GM12878 (cell line): ENCODE data around the gene FANCM. TPM values are rescaled to one million over a fixed set of nuclear protein-coding genes. Genes with fewer than 3 reads are reported as not detected.

Source experiments
- ATAC-seq: fragments of 200-7000 bp; cut with Tn5 transposase; 3 replicates; pipeline ENCODE4 v1.9.1; 2020; ENCODE audit warnings: mild to moderate bottlenecking, moderate library complexity
- BruUV-seq: library from RNA; stranded (reverse); fragments of 400-500 nt; replicated peaks from 2 replicates; lab custom pipeline; 2021; lab: Mats Ljungman, UMichigan
- CTCF ChIA-PET: fragments of 300-600 bp; sonication (Branson Sonifier 250); formaldehyde crosslinking; extraction: SDS; loops from one replicate; lab custom pipeline; 2021; ENCODE audit warnings: inconsistent platforms; lab: Yijun Ruan, JAX
- POLR2A ChIA-PET: fragments of 350-600 bp; formaldehyde crosslinking; extraction: SDS; loops from one replicate; lab custom pipeline; 2021; ENCODE audit warnings: inconsistent platforms; lab: Charles Lee
- RAD21 ChIA-PET: fragments of 300-600 bp; sonication (Branson Sonifier 250); formaldehyde crosslinking; loops from one replicate; lab custom pipeline; 2023; ENCODE audit warnings: antibody characterized with exemption; ENCODE audit not compliant: unreplicated experiment; lab: Charles Lee
- SMC1A ChIA-PET: fragments of 300-600 bp; sonication (Branson Sonifier 250); formaldehyde crosslinking; loops from one replicate; lab custom pipeline; 2023; ENCODE audit not compliant: unreplicated experiment, uncharacterized antibody; lab: Charles Lee
- DNase-seq: peaks from one replicate; pipeline ENCODE4 v3.0.0-alpha.2; 2011; ENCODE audit warnings: low read depth, low spot score
- FAIRE-seq: peaks from 3 replicates; lab custom pipeline; 2011; peaks lifted over from hg19 to GRCh38; lab: Jason Lieb, UNC
- H2AFZ ChIP-seq: 2 replicates; pipeline ENCODE4 v1.6.0; 2011; ENCODE audit warnings: low read depth, low read length, control low read depth; ENCODE audit not compliant: control insufficient read depth
- H3K27ac ChIP-seq: 2 replicates; pipeline ENCODE4 v1.5.1; 2011; ENCODE audit warnings: control low read depth; ENCODE audit not compliant: control insufficient read depth, insufficient read depth
- H3K27me3 ChIP-seq, 2 experiments: replicated peaks in 1 of 2; 2 replicates each; pipeline versions ENCODE4 v1.6.0 to v1.6.1; 2011; ENCODE audit warnings: low read length in 1 of 2; ENCODE audit not compliant: control insufficient read depth in 2 of 2, insufficient read depth in 2 of 2
- H3K36me3 ChIP-seq, 2 experiments: 2 replicates each; pipeline ENCODE4 v1.5.1; 2011; ENCODE audit warnings: low read length in 1 of 2; ENCODE audit not compliant: control insufficient read depth in 2 of 2, insufficient read depth in 2 of 2
- H3K4me1 ChIP-seq: 2 replicates; pipeline ENCODE4 v1.6.1; 2011; ENCODE audit warnings: mild to moderate bottlenecking, low read length, moderate library complexity, mixed read lengths; ENCODE audit not compliant: control insufficient read depth, insufficient read depth
- H3K4me2 ChIP-seq: 2 replicates; pipeline ENCODE4 v1.6.0; 2011; ENCODE audit warnings: control low read depth; ENCODE audit not compliant: control insufficient read depth, insufficient read depth
- H3K4me3 ChIP-seq: fragments of 200-600 bp; sonication (generic); 2 replicates; pipeline ENCODE4 v1.5.1; 2016
- H3K79me2 ChIP-seq: 2 replicates; pipeline ENCODE4 v1.6.0; 2011; ENCODE audit warnings: low read length; ENCODE audit not compliant: control insufficient read depth, insufficient read depth
- H3K9ac ChIP-seq: 2 replicates; pipeline ENCODE4 v1.8.0; 2011; ENCODE audit warnings: low read length, control low read depth, mixed read lengths; ENCODE audit not compliant: control insufficient read depth, insufficient read depth
- H3K9me3 ChIP-seq: replicated peaks from 3 replicates; pipeline ENCODE4 v1.5.1; 2011; ENCODE audit warnings: mild to moderate bottlenecking, low read length; ENCODE audit not compliant: control insufficient read depth, insufficient read depth
- H4K20me1 ChIP-seq: 2 replicates; pipeline ENCODE4 v1.6.0; 2011; ENCODE audit not compliant: control insufficient read depth, insufficient read depth
- ASH2L ChIP-seq: fragments of 300-600, 200-600 bp; sonication (generic); IDR thresholded peaks from 2 replicates; pipeline ENCODE4 v1.6.1; 2017; ENCODE audit warnings: low read depth, mild to moderate bottlenecking, borderline replicate concordance
- CHD1 ChIP-seq: IDR thresholded peaks from 2 replicates; pipeline ENCODE4 v1.6.1; 2012; ENCODE audit warnings: low read depth, low read length, improper control_type of control experiment
- CREB1 ChIP-seq: IDR thresholded peaks from 2 replicates; pipeline ENCODE4 v1.6.1; 2012; ENCODE audit warnings: low read depth, mild to moderate bottlenecking, inconsistent platforms
- DPF2 ChIP-seq: fragments of 450-650 bp; IDR thresholded peaks from 2 replicates; pipeline ENCODE4 v1.6.1; 2017; ENCODE audit warnings: mild to moderate bottlenecking
- HDGF ChIP-seq: fragments of 450-650 bp; IDR thresholded peaks from 2 replicates; pipeline ENCODE4 v1.6.1; 2016; ENCODE audit warnings: antibody characterized with exemption
- IKZF2 ChIP-seq, 2 experiments: fragments of 450-650 bp; IDR thresholded peaks; 2 replicates each; pipeline ENCODE4 v1.6.1; 2017; ENCODE audit warnings: mild to moderate bottlenecking in 2 of 2, moderate library complexity in 2 of 2
- JUND ChIP-seq: IDR thresholded peaks from 2 replicates; pipeline ENCODE4 v1.6.1; 2012; ENCODE audit warnings: low read depth, mild to moderate bottlenecking, low read length, improper control_type of control experiment, moderate library complexity
- KDM1A ChIP-seq: fragments of 200-600 bp; sonication (generic); IDR thresholded peaks from 2 replicates; pipeline ENCODE4 v1.6.1; 2016; ENCODE audit warnings: borderline replicate concordance
- MEF2B ChIP-seq: fragments of 450-650 bp; IDR thresholded peaks from 2 replicates; pipeline ENCODE4 v1.6.1; 2018; ENCODE audit warnings: mild to moderate bottlenecking, moderate library complexity; ENCODE audit not compliant: partially characterized antibody, poor library complexity, severe bottlenecking
- MYB ChIP-seq: fragments of 150-350 bp; IDR thresholded peaks from 2 replicates; pipeline ENCODE4 v1.6.1; 2014; ENCODE audit warnings: mild to moderate bottlenecking, low read depth, low read length, borderline replicate concordance
- POU2F2 ChIP-seq: IDR thresholded peaks from 3 replicates; pipeline ENCODE4 v1.6.1; 2011; ENCODE audit warnings: low read depth, mild to moderate bottlenecking, low read length, borderline replicate concordance
- RAD21 ChIP-seq: IDR thresholded peaks from 2 replicates; pipeline ENCODE4 v1.6.1; 2011; ENCODE audit warnings: mild to moderate bottlenecking, low read depth, low read length, moderate library complexity; ENCODE audit not compliant: insufficient read depth
- SIN3A ChIP-seq: IDR thresholded peaks from 2 replicates; pipeline ENCODE4 v1.6.1; 2012; ENCODE audit warnings: low read depth, low read length, improper control_type of control experiment
- SKIL ChIP-seq: fragments of 450-650 bp; IDR thresholded peaks from 2 replicates; pipeline ENCODE4 v1.6.1; 2017; ENCODE audit warnings: mild to moderate bottlenecking, low read depth, inconsistent platforms; ENCODE audit not compliant: poor library complexity, severe bottlenecking
- SREBF2 ChIP-seq: IDR thresholded peaks from 2 replicates; pipeline ENCODE4 v1.6.1; 2012; ENCODE audit warnings: mild to moderate bottlenecking, low read length
- TAF1 ChIP-seq: IDR thresholded peaks from 2 replicates; pipeline ENCODE4 v1.6.1; 2011; ENCODE audit warnings: mild to moderate bottlenecking, low read depth, low read length, borderline replicate concordance
- ZNF687 ChIP-seq: fragments of 450-650 bp; IDR thresholded peaks from 2 replicates; pipeline ENCODE4 v1.6.1; 2017; ENCODE audit warnings: mild to moderate bottlenecking, moderate library complexity
- WGBS: methylation state at CpG from one replicate; pipeline ENCODE4 v1.1.6; 2016; ENCODE audit warnings: low lambda C conversion rate; ENCODE audit not compliant: insufficient replicate concordance, insufficient coverage; ENCODE audit errors: missing lambda C conversion rate; 5-methylcytosine and 5-hydroxymethylcytosine counted together
- in situ Hi-C: fragments of 300-500 bp; cut with MboI; formaldehyde crosslinking; loops from 9 replicates; pipeline ENCODE4 v1.14.3; 2018; ENCODE audit warnings: mixed read lengths
- intact Hi-C: fragments of 100-400 bp; cut with micrococcal nuclease; formaldehyde crosslinking; loops from one replicate; pipeline ENCODE4 v1.14.2; 2022; ENCODE audit not compliant: unreplicated experiment
- polyA plus RNA-seq, 11 experiments: library from polyadenylated mRNA; depleted of rRNA in 4 of 11; unstranded in 6 of 11; stranded (reverse) in 5 of 11; fragments of >200 nt; fragmentation: Nextera tagmentation in 4 of 11; fragmentation: Illumina TruSeq in 1 of 11; extraction: Ambion mirVana in 4 of 11; extraction: Trizol in 1 of 11; gene quantifications; 1 replicate in 1 of 11; 2 replicates in 10 of 11; pipeline versions ENCODE4 v1.2.1 to v1.2.3, GENCODE V29; 2011 to 2016; ENCODE audit warnings: inconsistent platforms in 2 of 11, missing spikeins in 2 of 11, low read depth in 1 of 11
- total RNA-seq, 4 experiments: library from RNA; depleted of rRNA in 3 of 4; stranded (reverse); fragments of >200 nt in 3 of 4; fragmentation: Illumina TruSeq in 1 of 4; extraction: Trizol in 1 of 4; gene quantifications; 2 replicates each; pipeline versions ENCODE4 v1.2.1 to v1.2.3, GENCODE V29; 2013 to 2021

FANCM gene
- total and polyA plus RNA-seq, 10 of the 15 experiments (the other 5 are each of a cell fraction or from before 2014, with no cell fraction given) = 6.4 to 17.6 (median 10.6) TPM

- no peak overlapping the region for H3K4me2 ChIP-seq
- RAD21 ChIA-PET = no interaction called here
- intact Hi-C loops (no loop called here), in situ Hi-C loops (no loop called here)
- no peak overlapping the region for H3K9ac ChIP-seq
- DNase-seq = no peak
- CTCF ChIA-PET = interaction anchor here (0.5 to 1.9 kb wide), 4 partner anchors 8 to 1782 kb away, joined by 3 to 4 read pairs (median 3); no protein-coding TSS in a partner anchor
- no peak overlapping the region for H3K4me3 ChIP-seq
- no peaks in the 10 kb centered on the region for H3K79me2 ChIP-seq
- BruUV-seq = no TSS peak
- H3K36me3 ChIP-seq = peaks cover 5 to 45% of the 10 kb centered on the region in 2 experiments
- no peaks in the 10 kb centered on the region for H3K4me1 ChIP-seq
- no peak for ATAC-seq
- H4K20me1 ChIP-seq = no peaks in the 10 kb centered on the region
- H3K9me3 ChIP-seq = no peaks in the 10 kb centered on the region
- FAIRE-seq = no peak
- SMC1A ChIA-PET = interaction anchor here (0.9 to 1.0 kb wide), 2 partner anchors 15 to 23 kb away, joined by 3 to 4 read pairs; no protein-coding TSS in a partner anchor
- 98% methylated on average over 6 of the region's 6 CpGs for WGBS
- TF ChIP-seq RAD21 (no peak), JUND (no peak), SIN3A (no peak), POU2F2 (no peak), KDM1A (no peak), HDGF (no peak), SREBF2 (no peak), CHD1 (no peak), ZNF687 (no peak), TAF1 (no peak), CREB1 (no peak), SKIL (no peak), IKZF2 (IDR thresholded peaks at IDR 0.05) (no peak), MEF2B (no peak), ASH2L (no peak), MYB (no peak), DPF2 (no peak)
- H3K27ac ChIP-seq = no peak overlapping the region
- H3K27me3 ChIP-seq = no peaks in the 10 kb centered on the region
- no peak overlapping the region for H2AFZ ChIP-seq
- POLR2A ChIA-PET = interaction anchor here (0.6 kb wide), 1 partner anchor 151 kb away, joined by 3 read pairs; the partner anchor contains the start of genes KLHL28 and TOGARAM1
Measured at GRCh38 chr14:45112896-45113781, 22.6 kb upstream of the FANCM start.
